ENCODE measurements around the gene MAGI2.
"Not testable (repeated sequence)": the region's sequence is repeated elsewhere in the genome, so short reads cannot be mapped to it uniquely, and the experiment has no call there.

The MAGI2 gene

DNA sequence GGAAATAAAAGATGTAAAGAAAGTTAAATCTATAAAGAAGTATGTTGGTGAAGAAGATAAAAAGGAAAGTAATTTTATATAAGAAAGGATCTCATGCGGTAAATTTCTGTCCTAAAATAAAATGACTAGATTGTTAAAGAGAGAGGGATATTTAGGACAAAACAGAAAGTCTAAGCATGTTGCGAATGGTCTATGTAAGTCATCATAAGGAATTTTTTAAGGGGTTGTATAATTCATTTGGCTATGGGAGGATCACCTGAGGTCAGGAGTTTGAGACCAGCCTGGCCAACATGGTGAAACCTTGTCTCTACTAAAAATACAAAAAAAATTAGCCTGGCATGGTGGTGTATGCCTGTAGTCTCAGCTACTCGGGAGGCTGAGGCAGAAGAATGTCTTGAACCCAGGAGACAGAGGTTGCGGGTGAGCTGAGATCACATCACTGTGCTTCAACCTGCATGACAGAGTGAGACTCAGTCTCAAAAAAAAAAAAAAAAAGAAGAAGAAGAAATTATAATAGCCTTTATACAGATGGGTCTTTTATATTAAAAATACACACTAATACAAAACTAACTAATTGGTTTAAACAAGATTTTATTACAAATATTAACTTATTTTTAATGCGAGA, 294.3 kb downstream of the MAGI2 start:
- DNase-seq (ENCODE audit: low read depth in 2 of 2): no peak

DNA sequence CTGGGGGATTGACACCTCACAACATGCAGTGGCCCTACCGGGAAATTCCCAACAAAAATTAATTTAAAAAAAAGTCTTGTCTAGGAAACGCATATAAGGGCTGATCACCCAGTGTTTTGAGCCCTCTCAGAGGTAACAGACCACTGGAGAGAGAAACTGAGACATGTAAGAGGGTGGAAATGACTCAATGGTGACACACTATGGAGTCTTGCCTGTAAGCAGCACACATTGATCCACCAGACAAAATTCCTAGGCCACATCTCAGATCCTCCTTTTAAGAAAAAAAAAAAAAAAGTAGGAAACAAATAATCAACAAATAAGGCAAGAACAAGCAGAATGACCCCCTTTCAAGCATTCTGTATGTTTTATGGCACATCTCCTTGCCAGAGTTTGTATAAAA, 296.2 kb downstream of the MAGI2 start:
- no peak for DNase-seq (ENCODE audit: low read depth in 2 of 2)

DNA sequence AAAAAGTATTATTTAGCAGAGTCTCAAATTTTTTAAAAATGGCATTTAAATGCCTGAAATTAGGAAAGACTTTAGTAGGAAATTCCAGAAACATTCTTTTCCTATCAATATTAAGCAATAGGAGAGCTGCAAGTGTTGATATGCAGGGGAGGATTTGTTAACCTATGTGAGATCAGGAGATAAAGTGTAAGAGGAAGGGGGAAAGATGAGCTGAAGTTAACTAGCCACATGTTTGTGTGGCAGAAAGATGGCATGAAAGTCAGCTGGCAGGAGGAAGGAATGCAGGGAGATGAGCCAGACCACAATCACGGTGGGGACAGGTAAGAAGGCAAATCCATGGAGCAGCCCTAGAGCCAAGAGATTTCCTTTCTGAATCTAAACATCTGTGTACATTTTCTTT, 303.6 kb downstream of the MAGI2 start:
- no peak for DNase-seq (ENCODE audit: low read depth in 2 of 2)

DNA sequence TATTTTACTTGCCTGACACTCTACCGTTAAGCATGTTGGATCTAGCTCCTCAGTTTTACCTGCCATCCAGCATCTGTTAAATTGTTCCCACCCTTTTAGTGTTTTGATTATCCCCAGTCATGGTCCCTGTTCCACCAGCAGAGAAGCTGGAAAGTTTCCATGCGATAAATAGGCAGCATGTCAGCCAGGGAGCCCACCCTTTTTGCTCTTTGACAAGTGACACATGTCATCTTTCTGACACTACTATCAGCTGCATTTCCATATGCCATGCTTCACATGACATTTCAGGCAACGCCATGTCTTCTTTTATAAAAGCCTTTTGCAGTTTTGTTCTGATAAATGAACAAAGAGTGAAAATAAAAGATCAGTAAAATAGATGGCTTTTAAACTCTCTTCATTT, 310.8 kb downstream of the MAGI2 start:
- DNase-seq (ENCODE audit: low read depth in 2 of 2): no peak

DNA sequence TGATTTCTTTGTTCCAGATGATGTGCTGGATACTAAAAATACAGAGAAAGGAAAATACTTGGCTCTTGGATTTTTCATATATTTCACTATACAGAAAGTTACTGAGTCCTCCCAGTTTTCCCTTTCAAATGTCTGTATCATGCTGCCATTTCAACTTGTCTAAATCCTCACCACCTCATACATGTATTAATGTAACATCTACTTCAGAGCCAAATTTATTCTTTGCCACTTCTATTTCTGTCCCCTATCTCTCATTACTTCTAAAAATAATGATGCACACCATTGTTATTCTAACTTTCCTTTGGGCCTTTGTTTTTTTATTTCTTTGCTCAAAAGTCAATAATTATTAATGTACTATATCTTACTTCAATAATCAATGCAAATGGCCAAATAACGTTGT, 312.2 kb downstream of the MAGI2 start:
- DNase-seq (ENCODE audit: low read depth in 2 of 2): no peak

DNA sequence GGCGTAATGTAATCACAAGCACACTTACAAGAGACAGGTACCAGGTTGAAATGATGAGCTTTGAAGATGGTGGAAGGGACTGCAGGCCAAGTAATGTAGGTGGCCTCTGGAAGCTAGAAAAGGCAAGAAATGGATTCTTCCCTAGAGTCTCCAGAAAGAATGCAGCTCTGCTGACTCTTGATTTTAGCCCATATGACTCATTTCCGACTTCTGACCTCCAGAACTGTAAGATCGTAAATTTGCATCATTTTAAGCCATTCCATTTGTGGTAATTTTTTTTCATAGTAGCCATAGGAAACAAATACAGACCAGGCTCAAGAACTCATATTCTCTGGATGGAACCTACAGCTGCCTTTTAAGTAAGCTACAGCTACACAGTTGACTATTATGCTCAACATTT, 315.5 kb downstream of the MAGI2 start:
- no peak for DNase-seq (ENCODE audit: low read depth in 2 of 2)

DNA sequence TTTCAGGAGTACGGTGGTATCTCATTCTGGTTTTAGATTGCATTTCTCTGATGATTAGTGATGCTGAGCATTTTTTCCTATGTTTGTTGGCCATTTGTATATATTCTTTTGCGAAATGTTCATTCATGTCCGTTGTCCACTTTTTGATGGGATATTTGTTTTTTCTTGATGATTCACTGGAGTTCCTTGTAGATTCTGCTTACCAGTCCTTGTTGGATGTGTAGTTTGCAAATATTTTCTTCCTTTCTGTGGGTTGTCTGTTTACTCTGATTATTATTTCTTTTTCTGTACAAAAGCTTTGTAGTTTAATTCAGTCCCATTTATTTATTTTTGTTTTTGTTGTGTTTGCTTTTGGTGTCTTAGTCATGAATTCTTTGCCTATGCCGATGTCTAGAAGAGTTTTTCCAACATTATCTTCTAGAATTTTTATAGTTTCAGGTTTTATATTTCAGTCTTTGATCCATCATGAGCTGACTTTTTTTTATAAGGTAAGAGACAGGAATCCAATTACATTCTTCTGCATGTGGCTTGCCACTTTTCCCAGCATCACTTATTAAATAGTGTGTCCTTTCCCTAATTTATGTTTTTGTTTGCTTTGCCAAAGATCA, 320.5 kb downstream of the MAGI2 start:
- DNase-seq (ENCODE audit: low read depth in 2 of 2): no peak

DNA sequence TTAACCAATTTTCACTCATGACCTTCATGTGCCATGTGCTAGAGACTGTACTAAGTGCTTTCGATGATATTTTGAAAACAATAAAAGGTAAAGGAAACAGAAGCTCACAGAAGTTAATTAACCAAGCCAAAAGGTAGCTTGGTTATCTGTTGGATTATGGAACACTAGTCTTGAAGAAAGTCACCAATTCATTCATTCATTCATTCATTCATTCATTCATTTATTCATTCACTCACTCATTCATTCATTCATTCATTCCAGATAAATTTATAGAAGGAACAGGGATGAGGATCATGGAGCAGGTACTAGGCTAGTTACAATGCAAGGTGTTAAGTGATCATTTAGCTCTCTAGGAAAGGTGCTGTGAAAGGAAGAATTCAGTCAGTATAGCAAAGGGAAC, 322.8 kb downstream of the MAGI2 start:
- DNase-seq (ENCODE audit: low read depth in 2 of 2): no peak

DNA sequence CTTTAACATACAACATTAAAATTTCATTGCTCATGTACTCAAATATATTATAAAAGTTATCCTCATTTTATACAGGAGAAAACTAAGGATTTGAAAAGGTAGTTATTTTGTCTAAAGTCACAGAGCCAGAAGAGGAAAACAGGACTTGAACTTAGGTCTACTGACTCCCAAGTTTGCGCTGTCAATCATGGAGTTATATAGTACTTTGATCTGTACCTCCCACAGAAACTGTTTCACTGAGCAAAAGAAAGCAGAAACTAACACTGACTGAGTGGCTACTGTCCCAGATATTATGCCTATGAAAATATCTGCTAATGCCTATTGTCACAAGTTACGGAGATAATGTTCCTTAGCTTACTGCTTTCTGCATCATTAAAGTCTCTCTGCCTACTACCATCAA, 329.1 kb downstream of the MAGI2 start:
- DNase-seq (ENCODE audit: low read depth in 2 of 2): no peak

DNA sequence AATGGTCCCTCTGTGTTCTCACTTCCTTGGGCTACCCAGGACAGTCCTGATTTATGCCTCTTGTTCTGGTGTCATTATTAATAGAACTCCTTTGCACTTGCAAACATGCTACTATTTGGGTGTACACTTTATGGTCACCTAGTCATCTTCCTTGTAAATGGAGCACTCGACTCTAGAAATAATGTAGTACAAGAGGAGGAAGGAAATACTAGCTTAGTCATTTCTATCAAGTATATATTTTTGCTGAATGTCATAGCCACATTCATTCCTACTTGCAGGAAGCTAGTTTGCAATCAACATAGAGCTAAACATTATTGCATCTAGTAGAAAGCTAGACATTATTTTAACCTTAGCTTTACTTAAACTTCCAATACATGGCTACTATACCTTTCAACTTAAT, 335.3 kb downstream of the MAGI2 start:
- no peak for DNase-seq (ENCODE audit: low read depth in 2 of 2)

DNA sequence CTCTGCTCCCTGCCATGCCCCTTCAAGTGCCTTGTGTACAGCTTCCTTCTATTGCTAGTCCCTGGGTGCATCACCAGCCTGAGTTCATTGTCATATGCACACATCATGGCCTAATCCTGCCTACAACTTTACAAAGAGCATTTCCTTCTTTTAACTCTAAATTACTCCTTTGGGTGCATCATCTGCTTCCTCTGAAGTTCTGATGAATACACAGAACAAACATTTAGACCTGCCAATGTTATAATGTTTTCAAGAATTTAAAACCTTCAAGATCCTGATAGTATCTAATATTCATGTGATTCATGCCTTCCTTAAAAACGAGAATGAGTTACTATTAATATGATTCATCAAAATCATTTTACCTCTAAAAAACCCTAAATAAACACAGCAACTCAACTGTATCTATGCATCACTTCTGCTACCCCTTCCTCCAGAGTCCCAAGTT, 357.1 kb downstream of the MAGI2 start:
- DNase-seq (ENCODE audit: low read depth in 2 of 2): no peak

DNA sequence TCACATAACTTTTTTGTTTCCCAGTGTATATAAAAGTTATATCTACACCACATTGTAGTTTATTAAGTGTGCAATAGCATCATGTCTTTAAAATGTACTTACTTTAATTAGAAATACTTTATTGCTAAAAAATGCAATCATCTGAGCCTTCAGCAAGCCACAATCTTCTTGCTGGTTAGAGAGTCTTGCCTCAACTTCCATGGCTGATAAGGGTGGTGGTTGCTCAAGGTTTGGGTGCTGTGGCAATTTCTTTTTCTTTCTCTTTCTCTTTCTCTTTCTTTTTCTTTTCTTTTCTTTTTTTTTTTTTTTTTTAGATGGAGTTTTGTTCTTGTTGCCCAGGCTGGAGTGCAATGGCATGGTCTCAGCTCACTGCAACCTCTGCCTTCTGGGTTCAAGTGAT, 360.0 kb downstream of the MAGI2 start:
- no peak for DNase-seq (ENCODE audit: low read depth in 2 of 2)

DNA sequence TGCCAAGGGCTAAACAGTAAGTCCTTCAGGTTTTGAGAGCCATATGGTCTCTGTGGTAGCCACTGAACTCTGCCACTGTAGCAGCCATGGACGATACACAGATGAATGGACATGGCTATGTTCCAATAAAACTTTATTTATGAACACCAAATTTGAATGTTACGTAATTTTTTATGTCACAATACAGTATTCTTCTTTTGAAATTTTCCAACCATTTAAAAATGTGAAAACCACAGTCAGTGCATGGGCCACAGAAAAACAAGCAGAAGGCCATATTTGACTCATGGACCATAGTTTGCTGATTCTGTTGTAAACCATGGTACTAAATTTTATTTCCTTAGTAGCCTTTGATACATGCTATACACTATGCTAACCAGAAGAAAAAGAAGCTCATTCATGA, 361.8 kb downstream of the MAGI2 start:
- no peak for DNase-seq (ENCODE audit: low read depth in 2 of 2)

DNA sequence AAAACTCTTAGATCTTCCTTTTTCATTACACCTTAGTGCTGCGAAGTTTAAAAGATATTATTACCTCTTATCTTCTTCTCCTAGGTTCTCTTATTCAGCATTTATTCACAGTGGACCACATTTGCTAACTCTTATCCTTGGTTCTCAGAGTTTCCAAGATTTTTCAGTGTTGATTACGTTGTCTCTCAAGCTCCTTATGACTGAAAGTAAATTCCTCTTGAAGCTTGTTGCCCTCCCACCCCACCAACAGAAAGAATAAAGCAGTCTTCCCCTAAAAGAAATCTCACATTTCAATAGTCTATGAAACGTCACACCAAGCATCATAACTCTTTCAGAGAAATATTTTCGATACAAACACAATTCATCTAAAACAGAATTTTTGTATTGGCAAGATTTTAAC, 362.5 kb downstream of the MAGI2 start:
- DNase-seq (ENCODE audit: low read depth in 2 of 2): no peak

DNA sequence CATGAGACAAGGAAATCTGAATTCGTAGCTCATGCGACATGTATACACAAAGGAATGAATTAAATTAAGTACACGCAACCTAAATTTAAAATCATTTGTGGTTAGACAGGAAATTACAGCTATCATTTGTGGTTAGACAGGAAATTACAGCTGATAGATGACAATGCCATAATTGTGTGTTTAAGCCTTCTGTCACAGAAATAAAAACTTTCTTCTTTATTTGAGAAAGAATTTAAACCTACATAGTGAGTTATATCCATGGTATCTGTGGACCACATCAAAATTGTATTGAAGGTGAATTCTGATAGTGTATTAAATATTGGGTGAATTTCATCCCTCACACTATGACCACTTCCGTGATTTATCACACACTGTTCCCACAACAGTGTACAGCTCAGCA, 362.9 kb downstream of the MAGI2 start:
- DNase-seq (ENCODE audit: low read depth in 2 of 2): no peak

DNA sequence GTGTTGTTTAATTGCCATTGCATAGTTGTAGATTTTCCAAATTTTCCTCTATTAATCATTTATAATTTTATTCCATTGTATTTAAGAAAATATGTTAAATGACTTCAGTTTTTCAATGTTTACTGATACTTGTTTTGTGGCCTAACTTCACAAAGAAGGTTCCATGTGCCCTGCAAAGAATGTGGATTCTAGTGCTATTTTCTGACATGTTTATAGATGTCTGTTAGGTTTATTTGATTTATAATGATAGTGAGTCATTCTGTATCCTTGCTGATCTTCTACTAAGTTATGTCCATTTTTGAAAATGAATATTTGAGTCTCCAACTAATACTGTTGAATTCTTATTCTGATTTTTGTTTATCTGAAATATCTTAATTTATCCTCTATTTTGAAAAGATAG, 369.0 kb downstream of the MAGI2 start:
- DNase-seq (ENCODE audit: low read depth in 2 of 2): no peak

DNA sequence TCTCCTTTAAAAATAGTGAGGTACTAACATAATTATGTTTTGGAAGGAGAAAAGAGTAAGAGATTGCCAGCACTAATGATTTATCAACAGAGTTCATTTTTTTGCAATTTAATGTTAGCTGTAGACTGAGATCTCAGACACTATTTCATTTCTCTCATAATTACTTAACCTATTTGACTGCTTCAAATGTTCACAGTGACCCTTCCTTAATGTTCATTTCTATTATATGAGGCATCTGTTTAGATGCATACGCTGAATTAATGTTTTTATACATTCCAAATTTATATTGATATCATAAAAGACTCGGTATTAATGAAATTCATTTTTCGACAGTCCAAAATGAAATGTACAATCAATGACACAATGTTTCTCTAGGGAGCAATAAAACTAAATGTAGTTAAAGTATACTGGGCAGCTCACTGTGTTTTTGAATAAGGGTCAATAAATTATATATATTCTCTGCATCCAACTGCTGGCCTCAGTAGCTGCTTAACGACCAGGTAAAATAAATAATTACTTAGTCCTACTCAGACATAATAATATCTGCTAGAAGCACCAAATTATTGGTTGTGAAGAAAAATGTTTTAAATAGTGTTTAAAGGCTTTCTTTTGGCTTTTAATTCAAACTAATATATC, 373.4 kb downstream of the MAGI2 start:
- DNase-seq (ENCODE audit: low read depth in 2 of 2): no peak

DNA sequence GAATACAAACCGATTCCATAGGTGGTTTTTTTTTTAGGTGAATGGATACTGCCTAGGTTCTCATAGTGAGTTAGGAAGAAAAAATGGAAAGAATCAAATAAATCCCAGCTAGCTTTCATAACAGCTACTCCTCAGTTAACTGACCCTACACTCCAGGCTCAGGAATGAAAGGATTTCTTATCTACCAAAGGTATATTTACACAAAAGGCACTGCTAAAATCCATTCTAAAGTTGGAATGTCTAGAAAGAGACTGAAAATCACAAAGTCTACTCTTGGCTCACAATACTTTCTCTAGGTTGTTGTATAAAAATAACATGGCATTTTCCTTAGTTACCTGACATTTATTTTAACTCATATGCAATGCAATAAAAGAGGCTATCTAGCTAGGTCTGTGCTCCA, 375.2 kb downstream of the MAGI2 start:
- no peak for DNase-seq (ENCODE audit: low read depth in 2 of 2)

DNA sequence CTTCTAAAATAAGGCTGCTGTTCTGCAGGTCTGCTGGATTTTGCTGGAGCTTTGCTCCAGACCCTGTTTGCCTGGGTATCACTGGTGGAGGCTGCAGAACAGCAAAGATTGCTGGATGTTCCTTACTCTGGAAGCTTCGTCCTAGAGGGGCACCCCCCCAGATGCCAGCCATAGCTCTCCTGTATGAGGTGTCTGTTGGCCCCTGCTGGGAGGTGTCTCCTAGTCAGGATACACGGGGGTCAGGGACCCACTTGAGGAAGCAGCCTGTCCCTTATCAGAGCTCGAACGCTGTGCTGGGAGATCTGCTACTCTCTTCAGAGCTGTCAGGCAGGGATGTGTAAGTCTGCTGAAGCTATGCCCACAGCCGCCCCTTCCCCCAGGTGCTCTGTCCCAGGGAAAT, 382.3 kb downstream of the MAGI2 start:
- not testable (repeated sequence) for DNase-seq (ENCODE audit: low read depth in 2 of 2)

DNA sequence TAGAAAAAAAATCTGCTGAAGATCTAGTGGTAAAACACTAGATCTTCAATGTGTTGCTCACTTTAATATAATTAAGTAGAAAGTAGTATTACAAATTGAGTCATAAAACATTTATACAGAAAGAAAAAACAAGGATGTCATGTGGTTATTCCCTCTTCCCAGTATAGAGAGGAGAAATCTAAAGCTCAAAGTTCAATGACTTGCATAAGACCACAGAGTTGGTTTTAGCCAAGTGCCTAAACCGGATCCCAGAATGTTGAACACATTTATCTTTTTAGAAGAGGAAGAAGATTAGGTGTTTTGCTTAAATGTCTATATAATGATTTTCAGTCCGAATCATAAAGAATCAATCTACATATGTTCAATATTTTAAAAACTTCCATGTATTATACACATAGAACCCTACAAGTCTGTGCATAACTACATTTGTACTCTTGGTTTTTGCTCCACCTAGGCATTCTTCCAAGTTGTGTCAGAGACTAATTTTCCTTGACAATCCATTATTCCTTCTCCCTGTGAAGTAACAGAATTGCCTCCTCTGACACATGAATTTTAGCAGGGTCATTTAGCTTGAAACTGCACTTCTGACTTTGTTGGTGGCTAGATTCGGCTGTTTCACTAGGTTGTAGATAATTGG, 389.2 kb downstream of the MAGI2 start:
- no peak for DNase-seq (ENCODE audit: low read depth in 2 of 2)

DNA sequence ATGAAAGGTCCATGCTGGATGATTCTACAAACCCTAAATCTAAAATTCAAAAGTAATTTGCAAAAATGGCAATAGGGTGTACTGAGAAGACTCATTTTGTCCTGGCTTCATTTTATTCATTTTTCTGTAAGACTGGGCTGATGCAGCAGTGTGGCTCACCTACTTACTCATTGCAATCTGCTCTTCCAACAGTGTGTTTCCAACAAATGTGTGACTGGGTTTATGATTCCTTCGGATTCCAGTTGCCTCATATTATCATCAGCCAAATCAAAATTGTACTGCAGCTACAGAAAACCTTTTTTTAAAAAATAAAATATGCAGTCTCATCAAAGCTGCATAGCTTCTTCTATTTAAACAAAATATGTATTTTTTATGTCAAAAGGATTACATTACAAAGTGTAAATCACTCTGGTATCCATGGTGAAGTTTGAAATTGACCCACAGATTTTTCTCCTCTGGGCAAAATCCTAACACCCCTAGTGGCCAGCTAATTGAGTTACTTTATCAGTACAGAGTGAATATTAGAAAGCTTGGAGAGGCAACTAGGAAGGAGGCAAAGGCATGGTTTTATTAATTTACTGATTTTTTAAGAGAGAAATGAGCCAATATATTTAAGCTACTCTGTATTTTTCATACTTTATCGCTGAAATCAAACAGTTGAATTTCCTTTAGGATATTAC, 390.3 kb downstream of the MAGI2 start:
- DNase-seq (ENCODE audit: low read depth in 2 of 2): no peak

DNA sequence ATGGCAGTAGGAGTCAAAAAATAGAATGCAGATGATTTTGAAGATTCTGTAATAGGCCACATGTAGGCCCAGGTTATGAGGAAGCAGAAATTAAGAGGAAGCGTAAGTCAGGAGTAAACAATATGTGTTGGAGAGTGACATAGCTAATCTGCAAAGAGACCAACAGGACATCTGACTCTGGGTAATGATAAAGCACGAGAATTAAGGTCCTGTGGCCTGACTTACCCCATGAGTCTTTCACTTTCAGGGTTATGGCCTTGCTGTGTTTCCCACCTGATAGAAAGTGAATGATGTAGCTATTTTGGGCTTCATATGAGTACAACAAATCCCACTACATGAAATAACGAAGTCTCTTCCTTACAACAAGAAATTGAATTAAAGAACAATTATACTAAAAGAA, 393.0 kb downstream of the MAGI2 start:
- no peak for DNase-seq (ENCODE audit: low read depth in 2 of 2)
